Measurements from ENCODE around the gene RINL.
A peak's percentile ranks its signal among the peaks of the same experiment; 100 is the strongest.

Gene RINL

DNA sequence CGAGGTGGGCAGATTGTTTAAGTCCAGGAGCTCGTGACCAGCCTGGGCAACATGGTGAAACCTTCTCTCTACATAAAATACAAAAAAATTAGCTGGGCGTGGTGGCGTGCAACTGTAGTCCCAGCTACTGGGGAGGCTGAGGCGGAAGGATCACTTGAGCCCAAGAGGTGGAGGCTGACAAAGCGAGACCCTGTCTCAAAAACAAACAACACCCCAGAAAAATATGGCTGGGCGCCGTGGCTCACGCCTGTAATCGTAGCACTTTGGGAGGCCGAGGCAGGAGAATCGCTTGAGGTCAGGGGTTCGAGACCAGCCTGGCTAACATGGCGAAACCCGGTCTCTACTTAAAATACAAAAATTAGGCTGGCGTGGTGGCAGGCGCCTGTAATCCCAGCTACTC lies 24.9 kb downstream of the RINL start:
- TF ChIP-seq ZFX (IDR thresholded peaks at IDR 0.05; ENCODE audit: borderline replicate concordance) = no peak
- TF ChIP-seq, protein P1, sequence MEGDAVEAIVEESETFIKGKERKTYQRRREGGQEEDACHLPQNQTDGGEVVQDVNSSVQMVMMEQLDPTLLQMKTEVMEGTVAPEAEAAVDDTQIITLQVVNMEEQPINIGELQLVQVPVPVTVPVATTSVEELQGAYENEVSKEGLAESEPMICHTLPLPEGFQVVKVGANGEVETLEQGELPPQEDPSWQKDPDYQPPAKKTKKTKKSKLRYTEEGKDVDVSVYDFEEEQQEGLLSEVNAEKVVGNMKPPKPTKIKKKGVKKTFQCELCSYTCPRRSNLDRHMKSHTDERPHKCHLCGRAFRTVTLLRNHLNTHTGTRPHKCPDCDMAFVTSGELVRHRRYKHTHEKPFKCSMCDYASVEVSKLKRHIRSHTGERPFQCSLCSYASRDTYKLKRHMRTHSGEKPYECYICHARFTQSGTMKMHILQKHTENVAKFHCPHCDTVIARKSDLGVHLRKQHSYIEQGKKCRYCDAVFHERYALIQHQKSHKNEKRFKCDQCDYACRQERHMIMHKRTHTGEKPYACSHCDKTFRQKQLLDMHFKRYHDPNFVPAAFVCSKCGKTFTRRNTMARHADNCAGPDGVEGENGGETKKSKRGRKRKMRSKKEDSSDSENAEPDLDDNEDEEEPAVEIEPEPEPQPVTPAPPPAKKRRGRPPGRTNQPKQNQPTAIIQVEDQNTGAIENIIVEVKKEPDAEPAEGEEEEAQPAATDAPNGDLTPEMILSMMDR (IDR thresholded peaks at IDR 0.05) = no peak
- peak overlapping the region; percentile 100 for H3K27ac ChIP-seq

DNA sequence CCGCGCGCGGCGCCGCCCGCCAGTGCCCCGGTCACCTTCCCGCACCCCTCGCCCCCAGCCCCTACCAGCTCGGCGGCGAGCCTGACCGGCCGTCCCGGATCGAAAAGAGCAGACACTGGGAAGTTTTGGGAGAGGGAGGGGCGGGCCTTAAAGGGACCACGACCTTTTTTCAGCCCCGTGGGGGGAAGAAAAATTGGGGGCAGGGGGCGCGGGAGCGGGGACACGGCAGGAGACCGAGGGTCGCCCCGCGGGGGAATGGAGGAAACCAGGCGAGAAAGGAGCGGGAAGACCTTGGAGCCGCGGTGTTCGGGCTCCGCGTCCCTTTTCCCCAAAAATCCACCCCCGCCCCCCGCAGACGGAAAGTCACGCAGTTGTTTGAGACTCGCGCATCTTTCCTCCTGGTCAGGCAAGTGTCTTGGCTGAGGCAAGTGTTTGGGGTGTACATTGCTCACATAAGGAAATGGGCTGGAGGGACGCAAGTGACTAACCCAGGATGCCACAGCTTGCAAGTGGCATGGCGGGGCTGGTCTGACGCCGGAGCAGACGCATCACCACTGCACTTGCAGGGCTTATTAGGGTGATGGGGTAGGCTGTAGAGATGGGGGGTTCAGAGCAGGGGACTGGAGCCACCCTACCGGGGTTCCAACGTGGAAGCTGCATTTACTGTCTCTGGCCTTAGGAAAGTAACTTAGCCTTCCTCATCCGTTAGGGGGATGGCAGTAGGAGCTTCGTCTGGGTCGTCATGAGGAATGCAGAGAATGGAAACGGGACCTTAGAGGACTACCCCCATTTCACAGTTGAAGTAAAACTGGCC lies 25.6 kb downstream of the RINL start:
- no peak for TF ChIP-seq ZFX (IDR thresholded peaks at IDR 0.05; ENCODE audit: borderline replicate concordance)
- TF ChIP-seq, protein P1 (IDR thresholded peaks at IDR 0.05) = no peak
- peak overlapping the region; percentile 100 for H3K27ac ChIP-seq

DNA sequence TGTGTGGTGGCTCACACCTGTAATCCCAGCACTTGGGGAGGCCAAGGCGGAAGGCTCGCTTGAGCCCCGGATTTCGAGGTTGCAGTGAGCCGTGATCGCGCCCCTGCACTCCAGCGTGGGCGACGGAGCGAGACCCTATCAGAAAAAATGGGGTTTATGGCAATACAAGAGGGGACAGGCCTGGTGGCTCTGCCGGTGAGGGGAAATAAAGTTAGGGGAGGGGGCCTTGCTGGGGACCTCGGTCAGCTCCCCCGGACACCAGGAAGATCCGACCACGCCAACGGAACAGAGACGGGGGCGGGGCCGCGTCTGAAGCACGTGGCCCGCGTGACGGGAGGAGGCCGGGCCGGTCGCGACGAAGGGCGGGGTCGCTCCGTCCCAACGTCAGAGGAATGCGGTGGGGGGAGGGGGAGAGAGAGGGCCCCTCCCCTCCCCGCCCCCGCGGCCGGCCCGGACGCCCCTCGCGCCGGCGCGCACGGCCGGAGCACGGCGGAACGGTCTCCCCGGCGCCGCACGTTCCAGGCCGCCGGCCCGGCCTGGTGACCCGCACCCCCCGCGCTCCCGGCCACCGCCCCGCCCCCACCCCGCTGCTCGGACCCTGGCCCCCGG lies 26.3 kb downstream of the RINL start:
- TF ChIP-seq, protein P1 (IDR thresholded peaks at IDR 0.05) = no peak
- no peak for TF ChIP-seq ZFX (IDR thresholded peaks at IDR 0.05; ENCODE audit: borderline replicate concordance)
- peak overlapping the region; percentile 100 for H3K27ac ChIP-seq

DNA sequence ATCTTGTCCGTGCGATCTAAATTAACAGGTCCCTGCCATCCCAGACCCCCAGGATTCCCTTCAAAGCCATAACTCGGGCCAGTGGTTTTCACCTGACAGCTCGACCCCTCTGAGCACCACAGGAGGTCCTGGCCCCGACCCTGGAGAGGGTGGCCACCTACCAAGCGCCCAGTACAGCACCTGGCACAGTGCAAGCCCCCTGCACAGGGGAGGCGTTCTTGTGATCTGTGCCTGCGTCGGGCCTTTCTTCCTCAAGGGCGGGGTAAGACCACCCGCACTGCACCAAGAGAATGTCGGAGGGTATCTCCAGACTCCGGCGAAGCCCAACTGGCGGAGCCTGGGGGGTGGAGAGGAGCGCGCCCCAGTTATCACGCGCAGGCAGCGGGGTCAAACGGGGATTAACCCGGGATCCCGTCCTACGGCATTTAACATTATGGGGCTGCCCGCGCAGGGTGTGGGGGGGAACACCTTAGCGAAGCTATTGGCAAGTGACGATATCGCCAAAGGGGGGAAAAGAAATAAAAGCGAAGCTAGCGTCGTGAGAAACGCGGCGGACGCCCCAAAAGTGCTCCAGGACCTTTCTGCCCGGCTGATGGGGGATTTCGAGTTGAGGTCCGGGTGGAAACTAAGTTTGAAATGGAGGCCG lies 27.0 kb downstream of the RINL start:
- no peak for TF ChIP-seq ZFX (IDR thresholded peaks at IDR 0.05; ENCODE audit: borderline replicate concordance)
- TF ChIP-seq, protein P1 (IDR thresholded peaks at IDR 0.05) = no peak
- peak overlapping the region; percentile 100 for H3K27ac ChIP-seq

DNA sequence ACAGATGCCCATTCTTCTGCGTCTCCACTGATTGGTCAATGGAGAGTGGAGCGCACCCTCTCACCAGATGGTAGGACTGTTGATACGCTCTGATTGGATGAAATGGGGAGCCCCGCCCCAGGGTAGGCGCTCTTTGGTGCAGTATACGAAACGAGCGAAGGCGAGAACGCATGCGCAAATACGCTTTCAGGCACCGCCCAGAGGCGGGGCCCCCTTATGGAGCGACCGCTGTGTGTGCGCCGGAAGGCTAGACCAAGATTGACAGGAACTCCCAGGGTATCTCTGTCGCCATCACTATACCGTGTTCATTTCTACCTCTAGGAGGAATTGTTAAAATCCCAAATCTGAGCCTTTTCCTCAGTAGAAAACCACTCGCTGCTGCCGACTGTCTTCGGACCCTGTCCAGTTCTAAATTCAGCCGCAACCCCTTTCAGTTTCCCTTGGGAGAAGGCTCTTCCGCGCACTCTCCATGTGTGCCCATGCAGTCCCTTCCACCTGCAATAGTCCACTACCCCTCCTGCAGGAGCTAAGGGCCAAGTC lies 27.6 kb downstream of the RINL start:
- H3K27ac ChIP-seq = peak overlapping the region; percentile 100
- no peak for TF ChIP-seq ZFX (IDR thresholded peaks at IDR 0.05; ENCODE audit: borderline replicate concordance)
- TF ChIP-seq, protein P1 (IDR thresholded peaks at IDR 0.05) = no peak; the same call in 1 of the 2 replicates

DNA sequence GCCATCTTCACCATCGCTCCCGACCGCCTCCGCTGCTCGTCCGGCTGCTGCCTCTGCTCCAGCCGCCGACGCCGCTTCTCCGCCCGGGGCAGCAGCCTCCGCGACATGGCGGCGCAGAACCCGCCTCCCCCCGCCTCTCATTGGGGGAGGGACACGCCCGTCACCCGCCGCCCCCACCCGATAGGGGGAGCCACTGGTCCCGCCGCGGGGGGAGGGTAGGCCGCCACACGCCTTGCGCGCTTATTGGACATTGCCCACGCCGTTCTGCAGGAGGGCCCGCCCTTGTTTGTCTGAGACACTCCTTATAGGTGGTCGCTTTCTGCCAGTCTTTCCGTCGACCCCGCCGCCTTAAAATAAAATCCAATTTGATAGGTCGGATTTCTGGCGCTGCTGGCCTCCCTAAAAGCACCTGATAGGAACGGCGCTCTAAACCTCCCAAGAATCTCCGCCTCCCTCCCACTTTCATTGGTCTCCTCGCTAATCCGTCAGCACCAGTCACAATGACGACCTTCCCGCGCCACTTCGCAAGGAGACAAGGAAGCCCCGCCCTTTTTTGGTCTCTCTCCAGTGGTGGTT lies 28.1 kb downstream of the RINL start, which contains the start of gene HNRNPL:
HNRNPL (minus strand) TSS at position 127 of the 576 bp plus-strand sequence; CDS start at position 107, 20 bp downstream.
- TF ChIP-seq ZFX (IDR thresholded peaks at IDR 0.05; ENCODE audit: borderline replicate concordance) = no peak
- TF ChIP-seq, protein P1 (IDR thresholded peaks at IDR 0.05) = peak; percentile 47

More for the DNA sequence above, 28.1 kb downstream of the RINL start, which contains the start of gene HNRNPL:
- H3K27ac ChIP-seq = peak within 1 kb of the TSS; percentile 100

Data from 22Rv1 (cell line).